ENCODE measurements around the gene DPPA5.
"Not testable (repeated sequence)": the region's sequence is repeated elsewhere in the genome, so short reads cannot be mapped to it uniquely, and the experiment has no call there.

DPPA5 gene

DNA sequence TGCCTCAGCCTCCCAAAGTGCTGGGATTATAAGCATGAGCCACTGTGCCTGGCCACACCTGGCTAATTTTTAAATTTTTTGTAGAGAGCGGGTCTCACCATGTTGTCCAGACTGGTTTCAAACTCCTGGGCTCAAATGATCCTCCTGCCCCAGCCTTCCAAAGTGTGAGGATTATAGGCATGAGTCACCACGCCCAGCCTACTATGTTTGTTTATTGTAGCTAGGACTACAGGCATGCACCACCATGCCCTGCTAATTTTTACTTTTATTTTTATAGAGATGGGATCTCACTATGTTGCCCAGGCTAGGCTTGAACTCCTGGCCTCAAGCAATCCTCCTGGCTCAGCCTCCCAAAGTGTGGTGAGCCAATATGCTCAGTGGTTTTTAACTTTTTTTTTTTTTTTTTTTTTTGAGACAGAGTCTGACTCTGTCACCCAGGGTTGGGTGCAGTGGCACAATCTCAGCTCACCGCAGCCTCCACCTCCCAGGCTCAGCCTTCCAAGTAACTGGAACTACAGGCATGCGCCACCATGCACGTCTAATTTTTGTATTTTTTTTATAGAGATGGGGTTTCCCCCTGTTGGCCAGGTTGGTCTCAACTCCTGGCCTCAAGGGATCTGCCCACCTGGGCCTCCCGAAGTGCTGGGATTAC is 28.5 kb upstream of the DPPA5 start:
- Histone ChIP-seq H3K36me3 (ENCODE audit: insufficient read depth, low read length) (no peaks in the 10 kb centered on the region), H2AFZ (ENCODE audit: low read length, unreplicated experiment) (no peak overlapping the region), H3K79me2 (ENCODE audit: control insufficient read depth, insufficient read depth, low read length, unreplicated experiment) (no peaks in the 10 kb centered on the region), H3K4me1 (ENCODE audit: control insufficient read depth, insufficient read depth, low read length, unreplicated experiment) (no peaks in the 10 kb centered on the region), H3K27ac (ENCODE audit: low read depth, low read length) (no peak overlapping the region), H3K4me3 (ENCODE audit: low read depth, low read length) (no peak overlapping the region), H3K27me3 (ENCODE audit: insufficient read depth, low read length) (no peaks in the 10 kb centered on the region)

DNA sequence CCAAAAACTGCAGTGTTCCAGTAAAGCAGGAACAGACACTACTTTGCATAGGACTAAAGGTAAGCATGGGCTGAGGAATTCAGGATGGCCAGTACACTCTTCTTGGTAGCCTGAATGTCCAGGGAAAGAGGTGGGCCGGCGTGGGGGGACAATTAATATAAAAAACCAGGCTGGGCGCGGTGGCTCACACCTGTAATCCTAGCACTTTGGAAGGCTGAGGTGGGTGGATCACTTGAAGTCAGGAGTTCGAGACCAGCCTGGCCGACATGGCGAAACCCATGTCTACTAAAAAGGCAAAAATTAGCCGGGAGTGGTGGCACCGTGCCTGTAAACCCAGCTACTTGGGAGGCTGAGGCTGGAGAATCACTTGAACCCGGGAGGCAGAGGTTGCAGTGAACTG is 27.5 kb upstream of the DPPA5 start:
- H2AFZ ChIP-seq (ENCODE audit: low read length, unreplicated experiment); H3K79me2 ChIP-seq (ENCODE audit: control insufficient read depth, insufficient read depth, low read length, unreplicated experiment); H3K36me3 ChIP-seq (ENCODE audit: insufficient read depth, low read length); H3K27ac ChIP-seq (ENCODE audit: low read depth, low read length); H3K27me3 ChIP-seq (ENCODE audit: insufficient read depth, low read length); H3K4me3 ChIP-seq (ENCODE audit: low read depth, low read length); H3K4me1 ChIP-seq (ENCODE audit: control insufficient read depth, insufficient read depth, low read length, unreplicated experiment): not testable (repeated sequence)

DNA sequence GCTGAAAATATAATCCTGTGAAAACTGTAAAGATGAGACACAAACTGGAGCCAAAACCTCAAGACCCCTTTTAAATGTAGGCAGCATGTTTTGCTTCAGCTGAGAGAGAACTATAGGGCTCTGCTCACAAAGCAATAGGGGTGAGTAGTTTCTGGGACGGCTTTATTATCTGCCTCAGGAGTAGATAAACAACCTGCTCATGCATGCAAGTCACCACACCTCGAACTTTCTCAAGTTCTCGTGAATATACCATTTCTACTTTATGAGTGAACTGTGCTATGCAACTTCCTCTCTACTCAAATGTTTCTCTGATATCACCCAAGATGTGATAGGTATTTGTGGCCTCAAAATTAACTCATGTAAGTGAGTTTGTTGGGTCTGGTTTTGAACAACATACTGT is 23.1 kb upstream of the DPPA5 start:
- Histone ChIP-seq H3K27ac (ENCODE audit: low read depth, low read length) (no peak overlapping the region), H3K4me1 (ENCODE audit: control insufficient read depth, insufficient read depth, low read length, unreplicated experiment) (no peaks in the 10 kb centered on the region), H3K4me3 (ENCODE audit: low read depth, low read length) (no peak overlapping the region), H3K79me2 (ENCODE audit: control insufficient read depth, insufficient read depth, low read length, unreplicated experiment) (no peaks in the 10 kb centered on the region), H3K36me3 (ENCODE audit: insufficient read depth, low read length) (no peaks in the 10 kb centered on the region), H3K27me3 (ENCODE audit: insufficient read depth, low read length) (no peaks in the 10 kb centered on the region), H2AFZ (ENCODE audit: low read length, unreplicated experiment) (no peak overlapping the region)

DNA sequence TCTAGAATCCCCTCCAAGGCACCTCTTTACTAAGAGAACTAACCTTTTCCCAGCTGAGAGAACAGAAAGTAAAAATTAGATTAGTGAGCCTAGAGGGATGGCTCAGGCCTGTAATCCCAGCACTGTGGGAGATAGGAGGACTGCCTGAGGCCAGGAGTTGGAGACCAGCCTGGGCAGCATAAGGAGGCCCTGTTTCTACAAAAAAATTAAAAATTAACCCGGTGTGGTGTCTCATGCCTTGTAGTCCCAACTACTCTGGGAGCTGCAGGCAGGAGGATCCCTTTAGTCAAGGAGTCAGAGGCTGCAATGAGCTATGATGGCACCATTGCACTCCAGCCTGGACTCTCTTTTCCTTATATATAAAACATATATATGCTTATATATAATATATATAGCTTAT is 21.1 kb upstream of the DPPA5 start:
- Histone ChIP-seq H3K36me3 (ENCODE audit: insufficient read depth, low read length) (no peaks in the 10 kb centered on the region), H3K27ac (ENCODE audit: low read depth, low read length) (no peak overlapping the region), H2AFZ (ENCODE audit: low read length, unreplicated experiment) (no peak overlapping the region), H3K4me1 (ENCODE audit: control insufficient read depth, insufficient read depth, low read length, unreplicated experiment) (no peaks in the 10 kb centered on the region), H3K4me3 (ENCODE audit: low read depth, low read length) (no peak overlapping the region), H3K27me3 (ENCODE audit: insufficient read depth, low read length) (no peaks in the 10 kb centered on the region), H3K79me2 (ENCODE audit: control insufficient read depth, insufficient read depth, low read length, unreplicated experiment) (no peaks in the 10 kb centered on the region)

DNA sequence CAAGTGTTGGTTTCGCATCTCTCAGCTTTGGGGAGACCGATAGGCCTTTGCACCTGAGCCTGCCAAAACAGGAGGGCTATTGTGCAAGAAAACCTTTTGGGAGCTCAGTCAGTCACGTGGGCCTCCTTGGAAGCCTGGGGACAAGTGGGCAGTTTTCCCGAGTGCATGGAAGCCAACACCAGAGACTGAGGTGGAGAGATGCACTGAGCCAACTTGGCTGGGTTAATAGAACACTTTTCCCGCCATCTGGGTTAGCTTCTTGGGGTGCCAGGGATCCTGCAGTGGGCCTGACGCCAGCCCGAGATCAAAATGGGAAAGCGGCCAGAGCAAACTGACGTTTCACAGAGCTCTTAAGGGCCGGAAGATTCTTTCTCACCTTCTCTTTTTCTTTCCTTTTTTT is 18.4 kb upstream of the DPPA5 start:
- no peaks in the 10 kb centered on the region for H3K4me1 ChIP-seq (ENCODE audit: control insufficient read depth, insufficient read depth, low read length, unreplicated experiment)
- no peak overlapping the region for H3K4me3 ChIP-seq (ENCODE audit: low read depth, low read length)
- no peak overlapping the region for H2AFZ ChIP-seq (ENCODE audit: low read length, unreplicated experiment)
- no peaks in the 10 kb centered on the region for H3K79me2 ChIP-seq (ENCODE audit: control insufficient read depth, insufficient read depth, low read length, unreplicated experiment)
- no peak overlapping the region for H3K27ac ChIP-seq (ENCODE audit: low read depth, low read length)
- H3K36me3 ChIP-seq (ENCODE audit: insufficient read depth, low read length): no peaks in the 10 kb centered on the region
- no peaks in the 10 kb centered on the region for H3K27me3 ChIP-seq (ENCODE audit: insufficient read depth, low read length)

DNA sequence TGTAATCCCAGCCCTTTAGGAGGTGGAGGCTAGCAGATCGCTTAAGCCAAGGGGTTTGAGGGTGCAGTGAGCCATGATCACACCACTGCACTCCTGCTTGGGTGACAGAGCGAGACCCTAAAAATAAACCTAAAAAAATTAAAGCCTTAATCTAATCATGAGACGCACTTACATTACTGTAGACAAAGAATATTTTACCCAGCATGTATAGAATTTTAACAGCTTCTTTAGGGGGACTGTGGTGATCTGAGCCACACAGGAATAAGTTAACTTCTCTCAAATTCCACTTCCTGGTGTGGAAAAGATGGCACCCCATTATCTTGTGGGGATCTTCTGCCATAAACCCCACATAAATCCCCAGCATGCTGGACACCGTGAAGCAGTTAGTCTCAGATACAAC is 17.9 kb upstream of the DPPA5 start:
- Histone ChIP-seq H2AFZ (ENCODE audit: low read length, unreplicated experiment) (no peak overlapping the region), H3K4me1 (ENCODE audit: control insufficient read depth, insufficient read depth, low read length, unreplicated experiment) (no peaks in the 10 kb centered on the region), H3K27ac (ENCODE audit: low read depth, low read length) (no peak overlapping the region), H3K36me3 (ENCODE audit: insufficient read depth, low read length) (no peaks in the 10 kb centered on the region), H3K79me2 (ENCODE audit: control insufficient read depth, insufficient read depth, low read length, unreplicated experiment) (no peaks in the 10 kb centered on the region), H3K4me3 (ENCODE audit: low read depth, low read length) (no peak overlapping the region), H3K27me3 (ENCODE audit: insufficient read depth, low read length) (no peaks in the 10 kb centered on the region)

DNA sequence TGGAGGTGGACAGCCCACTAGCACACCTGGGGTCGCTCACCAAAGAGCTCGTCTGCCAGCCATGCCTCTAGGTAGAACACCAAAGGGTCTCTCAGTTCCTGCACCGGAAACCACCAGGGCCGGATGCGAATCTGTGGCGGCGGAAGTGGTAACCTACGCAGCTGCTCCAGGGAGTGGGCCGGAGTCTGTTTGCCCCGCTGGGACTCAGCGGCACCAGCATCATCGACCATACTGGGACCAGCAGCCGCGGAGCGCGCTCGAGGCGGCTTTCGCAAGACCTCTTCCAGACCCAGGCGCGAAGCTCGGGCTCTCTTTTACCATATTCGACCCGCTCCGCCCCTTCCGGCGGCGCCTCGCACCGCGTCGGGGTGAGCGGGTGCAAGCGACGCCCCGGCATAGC is 15.5 kb upstream of the DPPA5 start, which contains the start of gene OOEP:
OOEP (minus strand) TSS at position 335 of the 400 bp plus-strand sequence; CDS start at position 230, 105 bp downstream.
- Histone ChIP-seq H3K79me2 (ENCODE audit: control insufficient read depth, insufficient read depth, low read length, unreplicated experiment) (no peaks in the 10 kb centered on the region), H3K27me3 (ENCODE audit: insufficient read depth, low read length) (no peaks in the 10 kb centered on the region), H3K4me3 (ENCODE audit: low read depth, low read length) (no peak within 1 kb of the TSS), H3K4me1 (ENCODE audit: control insufficient read depth, insufficient read depth, low read length, unreplicated experiment) (no peaks in the 10 kb centered on the region), H2AFZ (ENCODE audit: low read length, unreplicated experiment) (no peak within 1 kb of the TSS), H3K27ac (ENCODE audit: low read depth, low read length) (no peak within 1 kb of the TSS), H3K36me3 (ENCODE audit: insufficient read depth, low read length) (no peaks in the 10 kb centered on the region)

DNA sequence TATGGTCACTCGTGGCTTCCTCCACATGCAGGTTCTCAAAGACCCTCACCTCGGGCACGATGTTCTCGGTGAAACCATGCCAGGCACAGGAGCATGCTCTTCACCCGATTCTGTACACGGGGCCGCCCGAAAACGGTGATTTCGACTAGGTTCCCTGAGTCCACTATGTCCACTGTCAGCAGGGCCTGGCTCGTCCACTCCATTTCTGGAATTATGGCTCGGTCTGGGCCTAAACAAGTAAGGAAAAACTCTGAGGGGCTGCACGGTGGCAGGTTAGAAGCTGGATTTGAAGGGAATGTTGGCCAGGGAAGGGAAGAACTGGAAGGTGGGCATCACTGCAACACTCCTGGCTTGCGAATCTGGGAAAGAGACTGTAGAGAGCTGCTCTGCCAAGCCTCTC is 15.1 kb upstream of the DPPA5 start:
- H3K79me2 ChIP-seq (ENCODE audit: control insufficient read depth, insufficient read depth, low read length, unreplicated experiment): no peaks in the 10 kb centered on the region
- H3K4me1 ChIP-seq (ENCODE audit: control insufficient read depth, insufficient read depth, low read length, unreplicated experiment): no peaks in the 10 kb centered on the region
- H3K27ac ChIP-seq (ENCODE audit: low read depth, low read length): no peak overlapping the region
- no peaks in the 10 kb centered on the region for H3K36me3 ChIP-seq (ENCODE audit: insufficient read depth, low read length)
- H3K27me3 ChIP-seq (ENCODE audit: insufficient read depth, low read length): no peaks in the 10 kb centered on the region
- H3K4me3 ChIP-seq (ENCODE audit: low read depth, low read length): no peak overlapping the region
- no peak overlapping the region for H2AFZ ChIP-seq (ENCODE audit: low read length, unreplicated experiment)

DNA sequence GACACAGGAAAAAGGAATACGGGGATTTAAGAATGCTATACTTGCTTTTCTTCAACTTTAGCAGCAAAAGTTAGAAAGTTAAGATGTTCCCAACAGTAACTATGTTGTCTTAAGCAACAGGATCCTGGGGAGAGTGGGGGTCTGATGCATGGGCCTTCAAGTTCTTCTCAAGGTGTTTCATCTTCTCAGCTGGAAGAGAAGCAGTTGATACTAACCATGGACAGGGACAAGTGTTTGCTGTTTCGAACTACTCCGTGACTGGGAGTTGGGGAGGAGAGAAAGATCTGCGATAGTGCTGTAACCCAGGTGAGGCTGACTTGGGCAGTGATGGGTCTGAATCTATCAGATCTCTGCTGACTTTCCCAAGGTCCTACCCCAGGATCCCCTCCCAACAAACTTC is 14.6 kb upstream of the DPPA5 start:
- Histone ChIP-seq H2AFZ (ENCODE audit: low read length, unreplicated experiment) (no peak overlapping the region), H3K27me3 (ENCODE audit: insufficient read depth, low read length) (no peaks in the 10 kb centered on the region), H3K4me1 (ENCODE audit: control insufficient read depth, insufficient read depth, low read length, unreplicated experiment) (no peaks in the 10 kb centered on the region), H3K79me2 (ENCODE audit: control insufficient read depth, insufficient read depth, low read length, unreplicated experiment) (no peaks in the 10 kb centered on the region), H3K4me3 (ENCODE audit: low read depth, low read length) (no peak overlapping the region), H3K27ac (ENCODE audit: low read depth, low read length) (no peak overlapping the region), H3K36me3 (ENCODE audit: insufficient read depth, low read length) (no peaks in the 10 kb centered on the region)

DNA sequence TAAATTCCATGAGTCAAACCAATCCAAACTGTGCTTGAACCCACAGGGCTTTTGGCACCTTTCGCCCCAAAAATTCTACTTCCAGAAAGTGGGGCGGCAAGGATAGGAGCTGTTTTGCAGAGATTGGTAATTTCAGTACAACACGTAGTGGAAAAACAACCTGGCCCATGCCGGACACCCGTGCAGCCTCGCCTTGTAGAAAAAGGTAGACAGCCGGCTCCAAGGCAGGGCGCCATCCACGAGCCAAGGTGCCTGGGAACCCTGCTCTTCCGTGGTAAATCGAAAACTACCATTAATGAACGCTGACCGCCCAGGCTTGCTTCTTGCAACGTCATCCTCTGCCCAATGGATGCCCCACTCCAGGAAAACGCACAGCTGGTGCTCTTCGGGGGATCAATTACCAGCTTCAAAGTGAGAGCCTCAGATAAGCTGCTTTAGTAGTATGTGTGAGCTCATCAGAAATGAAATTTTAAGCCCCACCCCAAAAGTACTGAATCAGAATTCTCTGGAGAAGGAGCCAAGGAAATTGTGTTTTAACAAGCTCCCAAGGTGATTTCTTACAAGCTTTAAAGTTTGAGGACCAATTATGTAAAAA is 13.8 kb upstream of the DPPA5 start:
- Histone ChIP-seq H3K4me3 (ENCODE audit: low read depth, low read length) (no peak overlapping the region), H3K4me1 (ENCODE audit: control insufficient read depth, insufficient read depth, low read length, unreplicated experiment) (no peaks in the 10 kb centered on the region), H3K79me2 (ENCODE audit: control insufficient read depth, insufficient read depth, low read length, unreplicated experiment) (no peaks in the 10 kb centered on the region), H3K36me3 (ENCODE audit: insufficient read depth, low read length) (no peaks in the 10 kb centered on the region), H3K27ac (ENCODE audit: low read depth, low read length) (no peak overlapping the region), H2AFZ (ENCODE audit: low read length, unreplicated experiment) (no peak overlapping the region), H3K27me3 (ENCODE audit: insufficient read depth, low read length) (no peaks in the 10 kb centered on the region)

DNA sequence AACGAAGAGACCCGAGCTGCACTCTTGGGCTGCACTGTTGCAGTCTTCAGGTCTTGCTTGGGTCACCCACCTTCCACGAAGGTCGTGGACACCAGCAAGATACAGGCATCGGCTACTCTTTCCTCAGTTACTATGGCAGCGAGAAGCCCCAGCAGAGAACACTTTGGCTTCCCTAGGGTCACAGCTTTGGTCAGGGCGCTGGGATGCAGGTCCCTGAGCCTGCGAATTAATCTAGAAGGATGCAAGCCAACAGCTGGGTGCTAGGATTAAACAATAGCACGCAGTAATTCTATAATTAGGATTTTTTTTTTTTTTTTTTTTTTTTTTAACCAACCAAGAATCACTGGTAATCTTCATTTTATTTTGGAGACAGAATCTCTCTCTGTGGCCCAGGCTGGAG is 10.5 kb upstream of the DPPA5 start:
- Histone ChIP-seq H3K36me3 (ENCODE audit: insufficient read depth, low read length) (no peaks in the 10 kb centered on the region), H2AFZ (ENCODE audit: low read length, unreplicated experiment) (no peak overlapping the region), H3K27ac (ENCODE audit: low read depth, low read length) (no peak overlapping the region), H3K4me1 (ENCODE audit: control insufficient read depth, insufficient read depth, low read length, unreplicated experiment) (no peaks in the 10 kb centered on the region), H3K4me3 (ENCODE audit: low read depth, low read length) (no peak overlapping the region), H3K79me2 (ENCODE audit: control insufficient read depth, insufficient read depth, low read length, unreplicated experiment) (no peaks in the 10 kb centered on the region), H3K27me3 (ENCODE audit: insufficient read depth, low read length) (no peaks in the 10 kb centered on the region)
